Measurements from ENCODE around the gene ARHGAP21.

- TF ChIP-seq CTCF (IDR thresholded peaks at IDR 0.05): no peak
- no peak for TF ChIP-seq POLR2A (IDR thresholded peaks at IDR 0.05)
Observed at GRCh38 chr10:24622781-24623301, 100.8 kb downstream of the ARHGAP21 start.

Measured in thyroid gland (tissue), 4 donors.